C1 segment of cervical spinal cord (tissue), 14 donors: Measurements from ENCODE around the gene SLC25A30.

Experiments used
- DNase-seq, 14 donors: peaks; one replicate each; lab custom pipeline; 2025; lab: John Stamatoyannopoulos, UW

Gene SLC25A30, protein sequence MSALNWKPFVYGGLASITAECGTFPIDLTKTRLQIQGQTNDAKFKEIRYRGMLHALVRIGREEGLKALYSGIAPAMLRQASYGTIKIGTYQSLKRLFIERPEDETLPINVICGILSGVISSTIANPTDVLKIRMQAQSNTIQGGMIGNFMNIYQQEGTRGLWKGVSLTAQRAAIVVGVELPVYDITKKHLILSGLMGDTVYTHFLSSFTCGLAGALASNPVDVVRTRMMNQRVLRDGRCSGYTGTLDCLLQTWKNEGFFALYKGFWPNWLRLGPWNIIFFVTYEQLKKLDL

DNA sequence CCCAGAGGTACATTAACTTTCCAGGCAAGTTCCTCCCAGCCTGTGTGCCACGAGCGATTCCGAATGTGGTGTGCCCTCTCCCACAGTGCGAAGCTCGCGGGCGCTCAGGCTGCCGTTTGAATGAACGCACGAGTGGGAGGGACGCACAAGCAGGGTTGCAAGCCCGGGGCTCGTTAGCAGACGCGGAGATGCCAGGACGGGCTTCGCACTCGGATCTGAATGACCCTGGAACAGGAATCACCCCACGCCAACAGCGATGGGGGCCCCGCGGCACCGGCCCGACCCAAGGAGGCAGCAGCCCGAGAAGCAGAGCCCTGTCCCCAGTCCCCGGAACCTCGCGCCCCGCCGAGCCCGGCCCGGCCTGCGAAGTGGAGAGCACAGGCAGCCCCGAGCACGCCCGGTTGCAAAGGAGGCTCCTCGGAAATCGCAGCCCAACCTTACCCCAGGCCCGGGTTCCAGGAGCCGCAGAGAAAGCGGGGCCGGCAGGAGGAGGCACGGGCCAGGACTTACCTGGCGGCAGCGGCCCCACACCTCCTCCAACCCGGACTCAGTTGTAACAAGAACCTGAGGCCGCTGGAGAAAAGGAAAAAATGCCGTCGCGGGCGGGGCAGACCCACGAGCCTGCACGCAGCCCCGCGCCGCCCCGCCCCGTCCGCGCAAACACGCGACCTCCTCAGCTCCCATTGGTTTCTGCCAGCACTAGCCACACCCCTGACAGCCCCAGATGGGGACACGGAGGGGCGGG, at the start of gene SLC25A30:
SLC25A30 (minus strand) TSS at position 584 of the 745 bp plus-strand sequence. CDS start 6,948 bp downstream, outside the sequence.
- DNase-seq: peak; percentile 23 to 89 (median 78)

DNA sequence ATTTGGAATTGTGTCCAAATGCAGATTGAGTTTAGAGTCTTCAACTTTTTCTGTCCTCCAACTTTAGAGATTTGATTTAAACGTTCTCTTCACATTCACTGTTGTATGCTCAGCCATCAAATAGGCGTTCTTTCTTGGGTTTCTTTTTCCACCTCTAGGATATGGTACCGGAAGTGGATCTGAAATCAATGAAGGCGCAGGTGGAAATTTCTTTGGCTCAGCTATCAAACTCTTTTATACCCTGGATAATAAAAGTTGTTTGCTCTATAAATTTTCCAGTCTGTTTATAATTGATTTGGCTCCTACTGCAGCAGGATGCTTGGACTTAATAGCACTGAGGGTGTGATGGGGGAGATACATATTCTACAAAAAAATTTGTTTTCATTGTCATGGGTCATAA, 48.2 kb upstream of the SLC25A30 start:
- DNase-seq: no peak

DNA sequence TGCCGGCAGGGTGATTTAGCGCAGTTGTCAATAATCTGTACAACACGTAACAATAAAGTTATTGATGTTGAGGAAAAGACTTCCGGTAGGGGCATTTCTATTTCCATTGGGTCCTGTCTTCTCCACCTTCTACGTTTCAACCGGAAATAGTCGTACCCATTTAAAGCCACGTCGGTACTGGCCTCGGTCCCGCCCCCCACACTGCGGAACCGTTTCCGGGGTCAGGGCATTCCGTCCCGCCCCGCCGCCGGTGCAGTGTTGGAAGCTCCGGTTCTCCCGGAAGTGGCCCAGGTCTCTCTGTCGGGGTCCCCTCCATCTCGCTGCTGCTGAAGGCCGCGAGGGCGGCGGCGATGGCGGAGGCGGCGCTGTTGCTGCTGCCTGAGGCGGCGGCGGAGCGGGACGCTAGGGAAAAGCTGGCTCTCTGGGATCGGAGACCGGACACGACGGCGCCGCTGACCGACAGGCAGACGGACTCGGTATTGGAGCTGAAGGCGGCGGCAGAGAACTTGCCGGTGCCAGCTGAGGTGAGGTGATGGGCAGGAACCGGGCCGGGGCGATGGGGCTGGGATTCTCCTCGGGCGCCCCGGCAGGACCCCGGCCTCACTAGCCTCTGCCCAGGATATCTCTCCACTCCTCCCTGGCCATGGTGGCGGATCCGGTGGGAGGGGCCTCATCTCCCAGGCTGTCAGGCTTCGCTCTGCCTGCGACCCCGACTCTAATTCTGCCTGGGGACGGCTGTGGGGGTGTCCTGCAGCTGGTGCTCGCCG, 46.7 kb upstream of the SLC25A30 start, which contains the start of gene COG3:
COG3 (plus strand) TSS at position 253 of the 767 bp plus-strand sequence; CDS start at position 351, 98 bp downstream.
- DNase-seq: peak; percentile 70 to 96 (median 90)

DNA sequence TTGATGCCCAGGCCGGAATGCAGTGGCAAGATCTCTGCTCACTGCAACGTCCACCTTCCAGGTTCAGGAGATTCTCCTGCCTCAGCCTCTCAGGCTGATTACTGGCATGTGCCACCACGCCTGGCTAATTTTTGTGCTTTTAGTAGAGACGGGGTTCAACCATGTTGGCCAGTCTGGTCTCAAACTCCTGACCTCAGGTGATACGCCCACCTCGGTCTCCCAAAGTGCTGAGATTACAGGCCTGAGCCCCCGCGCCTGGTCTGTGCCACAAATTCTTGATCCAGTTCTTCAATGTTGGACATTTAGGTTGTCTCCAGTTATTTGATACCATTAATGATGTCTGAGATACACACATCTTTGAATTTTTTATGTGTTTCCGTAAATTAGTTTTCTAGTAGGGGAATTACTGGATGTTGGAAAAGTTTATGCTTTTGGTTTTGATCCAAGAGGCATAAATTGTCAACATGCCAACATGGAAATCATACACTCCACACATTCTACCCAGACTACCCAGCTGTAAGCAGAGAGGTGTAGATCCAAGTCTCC, 46.0 kb upstream of the SLC25A30 start:
- peak in 1 of 14 donors; percentile 22 for DNase-seq

DNA sequence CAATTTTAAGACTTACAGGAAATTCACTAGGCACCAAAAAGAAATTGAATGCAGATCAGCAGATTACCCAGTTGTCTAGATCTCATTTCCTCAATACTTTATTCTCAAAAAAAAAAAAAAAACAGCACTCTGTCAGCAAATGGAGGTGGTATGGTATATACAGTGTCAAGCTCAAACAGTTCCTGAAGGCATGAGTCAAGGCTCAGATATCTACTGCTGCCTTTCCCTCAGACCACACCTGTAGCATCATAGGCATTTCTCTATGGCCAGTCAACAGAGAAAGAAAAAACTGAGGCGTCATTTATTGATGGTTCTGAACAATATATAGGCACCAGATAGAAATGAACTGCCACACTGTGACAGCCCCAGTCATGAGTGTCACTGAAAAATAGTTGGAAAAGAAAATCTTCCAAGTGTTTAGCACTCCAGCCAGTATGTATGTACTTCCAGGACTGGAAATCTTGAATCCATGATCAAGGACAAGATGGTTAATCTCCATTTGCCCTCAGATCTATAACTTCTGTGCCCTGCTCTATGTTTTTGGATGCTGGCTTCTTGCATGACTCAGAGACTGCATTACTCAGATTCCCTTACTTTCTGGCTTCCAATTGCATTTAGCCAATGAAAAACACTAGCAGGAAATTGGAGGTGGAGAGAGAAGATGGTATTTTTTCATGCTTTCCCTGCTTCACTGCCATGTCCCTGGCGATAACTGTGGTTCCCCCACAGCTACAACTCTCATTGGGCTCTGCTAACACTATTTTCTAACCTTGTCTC, 38.2 kb upstream of the SLC25A30 start:
- no peak for DNase-seq

DNA sequence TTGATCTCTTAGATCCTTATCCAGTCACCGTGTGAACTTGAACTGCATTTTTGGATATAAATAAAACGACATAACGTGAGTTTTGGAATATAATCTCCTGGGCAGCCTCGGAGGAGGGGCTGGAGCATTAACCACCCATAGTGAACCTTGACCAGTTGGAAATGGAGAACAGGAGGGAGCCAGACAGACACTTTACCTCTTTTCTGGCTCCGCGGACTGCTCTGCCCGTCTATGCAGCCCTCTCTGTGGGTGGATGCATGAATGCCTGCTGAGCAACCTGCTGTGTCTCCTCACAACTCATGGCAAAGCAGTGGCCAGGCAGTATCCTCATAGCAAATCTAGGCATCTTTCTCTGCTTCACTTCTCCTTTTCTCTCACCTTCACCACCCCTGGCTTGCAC, 36.0 kb upstream of the SLC25A30 start:
- no peak for DNase-seq

DNA sequence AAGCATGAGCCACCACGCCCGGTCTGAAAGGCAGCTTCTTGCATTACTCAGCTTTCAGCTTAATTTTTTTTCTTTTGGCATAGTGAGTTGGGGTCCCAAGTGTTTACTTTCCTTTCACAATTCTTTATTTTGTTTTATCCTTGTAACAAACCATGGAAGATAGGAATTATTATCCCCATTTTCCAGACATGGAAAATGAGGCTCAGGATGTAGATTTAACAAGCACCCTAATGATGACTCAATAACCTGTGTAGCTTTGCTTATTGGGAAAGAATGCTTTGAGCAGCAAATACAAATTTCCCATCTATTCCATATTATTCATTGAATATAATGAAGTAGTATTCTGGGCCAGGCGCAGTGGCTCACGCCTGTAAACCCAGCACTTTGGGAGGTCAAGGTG, 33.1 kb upstream of the SLC25A30 start:
- DNase-seq: no peak

DNA sequence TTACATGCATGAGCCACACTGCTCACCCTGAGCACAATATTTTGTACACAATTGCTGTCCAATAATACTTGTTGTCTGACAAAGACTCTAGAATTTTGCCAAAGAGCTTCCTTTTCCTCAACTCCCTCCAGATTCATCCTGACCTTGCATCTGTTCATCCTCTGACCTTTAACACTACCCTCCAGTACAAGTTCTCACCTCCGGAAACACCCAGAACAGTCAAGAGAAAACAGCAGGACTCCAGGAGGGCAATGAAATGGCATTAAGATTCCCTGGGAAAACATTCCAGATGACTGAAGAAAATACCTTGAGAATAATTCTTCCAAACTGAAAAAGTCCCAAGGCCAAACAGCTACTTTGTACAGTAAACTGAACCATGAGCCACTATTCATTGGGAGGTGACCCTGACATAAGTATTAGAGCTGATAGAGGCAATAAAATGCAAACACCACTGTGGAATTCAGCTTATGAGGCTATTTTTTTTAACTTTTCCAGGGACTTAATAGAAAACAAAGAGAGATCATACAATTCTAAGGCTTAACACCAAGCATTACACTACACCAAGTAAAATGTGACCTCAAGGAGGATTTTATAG, 30.9 kb upstream of the SLC25A30 start:
- no peak for DNase-seq

DNA sequence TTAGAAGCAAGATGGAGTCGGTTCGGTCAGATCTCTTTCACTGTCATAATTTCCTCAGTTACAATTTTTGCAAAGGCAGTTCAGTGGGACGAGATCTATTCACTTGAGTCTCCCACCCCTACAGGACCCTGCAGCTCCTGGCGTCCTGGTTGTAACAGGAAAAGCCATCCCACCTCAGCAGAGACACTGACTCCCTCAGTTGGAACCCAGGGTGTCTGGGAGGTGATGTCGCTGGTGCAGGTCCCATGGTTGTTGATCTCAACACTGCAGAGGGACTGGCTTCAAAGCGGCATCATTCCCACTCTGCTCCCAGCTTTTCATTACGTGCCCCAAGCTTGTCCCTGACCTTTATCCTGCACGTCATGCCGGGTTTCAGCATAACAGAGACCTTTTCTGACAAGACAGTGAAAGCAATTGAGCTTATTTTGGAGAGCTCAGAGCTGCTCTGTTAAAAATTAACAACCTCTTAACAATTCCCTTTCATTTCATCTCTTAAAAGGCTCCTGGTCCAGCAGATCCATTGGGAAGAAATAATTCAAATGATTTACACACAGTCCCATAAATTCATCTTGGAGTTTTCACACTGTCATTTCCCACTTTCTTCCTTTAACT, 29.0 kb upstream of the SLC25A30 start:
- DNase-seq: no peak

DNA sequence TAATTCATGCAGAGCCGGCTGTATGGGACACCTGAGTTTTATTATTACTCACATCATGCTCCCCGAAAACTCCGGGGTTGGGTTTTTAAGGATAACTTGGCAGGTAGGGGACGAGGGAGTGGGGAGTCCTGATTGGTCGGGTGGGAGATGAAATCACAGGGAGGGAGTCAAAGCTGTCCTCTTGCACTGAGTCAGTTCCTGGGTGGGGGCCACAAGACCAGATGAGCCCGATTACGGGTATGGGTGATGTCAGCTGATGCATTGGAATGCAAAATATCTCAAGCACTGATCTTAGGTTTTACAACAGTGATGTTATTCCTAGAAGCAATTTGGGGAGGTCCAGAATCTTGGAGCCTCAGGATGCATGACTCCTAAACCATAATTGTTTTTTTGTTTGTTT, 28.0 kb upstream of the SLC25A30 start:
- DNase-seq: no peak

DNA sequence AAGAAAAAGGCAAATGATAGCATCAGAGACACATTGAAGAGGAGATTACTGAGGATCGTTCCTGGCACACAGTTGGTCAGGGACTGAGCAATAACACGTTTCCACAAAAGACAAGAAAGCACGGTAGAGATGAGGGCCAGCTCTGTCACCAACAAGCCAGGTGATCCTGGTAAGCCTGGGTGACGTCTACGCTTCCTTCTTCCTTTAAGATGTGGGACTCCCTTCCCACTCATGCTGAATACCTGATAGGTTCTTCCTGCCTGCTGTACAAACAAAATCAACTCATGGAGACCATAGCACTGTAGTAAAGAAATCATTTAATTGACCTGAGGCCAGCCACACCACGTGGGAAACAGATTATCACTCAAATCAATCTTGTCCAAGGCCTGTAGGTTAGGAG, 26.9 kb upstream of the SLC25A30 start:
- no peak for DNase-seq

DNA sequence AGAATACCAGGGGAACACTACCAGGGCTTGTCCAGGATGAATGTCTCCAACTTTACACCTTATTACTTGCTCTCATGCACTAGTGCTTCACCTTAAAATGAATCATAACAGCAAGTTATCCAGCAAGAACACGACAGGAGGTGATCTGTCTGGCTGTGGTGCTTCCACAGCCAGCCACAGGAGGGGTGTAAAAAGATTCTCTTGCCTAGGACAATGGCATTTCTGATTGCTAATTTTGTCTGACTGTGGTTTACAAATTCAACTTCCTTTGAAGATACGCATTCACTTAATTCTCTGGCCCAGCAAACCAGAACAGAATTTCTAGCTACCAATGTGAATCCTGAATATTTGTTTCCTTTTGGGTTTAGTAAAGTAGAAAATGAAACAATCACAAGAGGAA, 23.5 kb upstream of the SLC25A30 start:
- DNase-seq: no peak

DNA sequence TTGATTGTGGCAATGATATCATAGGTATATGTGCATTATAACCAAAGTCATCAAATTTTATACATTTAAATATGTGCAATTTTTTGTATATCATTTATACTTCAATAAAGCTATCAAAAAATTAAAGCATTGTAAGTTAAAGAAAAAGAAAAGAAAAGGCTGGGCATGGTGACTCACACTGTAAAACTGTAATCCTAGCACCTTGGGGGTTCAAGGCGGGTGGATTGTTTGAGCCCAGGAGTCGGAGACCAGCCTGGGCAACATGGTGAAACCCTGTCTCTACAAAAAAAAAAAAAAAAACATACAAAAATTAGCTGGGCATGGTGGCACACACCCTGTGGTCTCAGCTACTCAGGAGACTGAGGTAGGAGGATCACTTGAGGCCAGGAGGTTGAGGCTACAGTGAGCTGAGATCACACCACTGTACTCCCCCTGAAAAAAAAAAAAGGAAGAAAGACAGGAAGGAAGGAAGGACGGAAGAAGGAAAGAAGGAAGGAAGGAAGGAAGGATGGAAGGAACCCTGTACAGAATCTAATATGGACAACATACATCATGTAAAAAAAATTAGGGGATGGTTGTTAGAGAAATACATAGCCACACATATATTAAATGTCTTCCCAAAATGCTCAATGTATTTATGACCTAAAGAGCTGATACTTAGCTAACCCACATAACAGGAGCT, 21.7 kb upstream of the SLC25A30 start:
- no peak for DNase-seq

DNA sequence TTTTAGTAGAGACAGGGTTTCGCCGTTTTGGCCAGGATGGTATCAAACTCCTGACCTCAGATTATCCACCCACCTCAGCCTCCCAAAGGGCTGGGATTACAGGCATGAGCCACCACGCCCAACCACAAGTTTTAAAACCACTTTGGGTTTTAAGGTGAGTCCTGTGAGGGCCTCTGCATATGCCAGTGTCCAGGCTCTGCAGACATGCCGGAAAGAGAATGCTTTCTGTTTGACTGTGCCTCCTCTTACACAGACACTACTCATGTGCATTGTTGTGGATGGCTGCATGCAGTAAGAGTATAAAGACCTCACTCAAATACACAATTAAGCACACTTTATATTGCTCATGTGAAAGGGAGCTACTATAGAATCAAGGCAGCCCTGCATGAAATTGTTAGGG, 20.8 kb upstream of the SLC25A30 start:
- DNase-seq: no peak

DNA sequence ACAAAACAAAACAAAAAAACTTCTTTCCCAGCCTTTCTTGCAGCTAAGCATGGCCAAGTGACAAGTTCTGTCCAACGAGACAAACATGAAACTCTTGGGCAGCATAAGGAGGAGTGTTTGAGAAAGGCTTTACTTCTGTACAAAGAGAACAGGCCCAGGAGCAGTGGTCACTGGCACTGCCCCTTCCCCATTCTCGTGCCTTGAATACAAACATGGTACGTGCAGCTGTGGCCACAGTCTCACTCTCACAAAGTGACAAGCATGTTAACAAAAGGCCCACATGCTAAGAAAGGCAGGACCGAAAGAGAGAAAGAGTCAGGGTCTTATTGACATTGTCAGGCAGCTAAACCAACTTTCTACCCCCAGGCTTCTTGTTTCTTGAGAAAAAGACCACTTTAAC, 19.8 kb upstream of the SLC25A30 start:
- no peak for DNase-seq

DNA sequence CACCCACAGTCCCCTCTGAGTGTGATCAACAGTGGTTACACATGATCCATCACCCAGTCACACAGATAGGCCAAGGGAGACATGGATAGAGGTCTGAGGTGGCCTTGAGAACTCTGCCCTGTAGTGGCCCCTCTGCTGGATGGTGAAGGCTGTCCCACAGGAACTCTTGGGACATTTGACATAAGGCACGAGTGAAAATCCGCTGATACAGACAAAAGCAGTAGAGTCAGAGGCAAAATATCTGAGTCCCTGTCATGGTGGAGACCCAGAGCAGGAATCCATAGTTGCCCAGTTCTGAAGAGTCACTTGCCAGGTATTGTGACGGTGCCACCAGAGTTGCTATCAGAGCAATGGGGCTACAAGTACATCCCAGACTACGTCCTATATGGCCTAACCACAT, 18.8 kb upstream of the SLC25A30 start:
- DNase-seq: no peak

DNA sequence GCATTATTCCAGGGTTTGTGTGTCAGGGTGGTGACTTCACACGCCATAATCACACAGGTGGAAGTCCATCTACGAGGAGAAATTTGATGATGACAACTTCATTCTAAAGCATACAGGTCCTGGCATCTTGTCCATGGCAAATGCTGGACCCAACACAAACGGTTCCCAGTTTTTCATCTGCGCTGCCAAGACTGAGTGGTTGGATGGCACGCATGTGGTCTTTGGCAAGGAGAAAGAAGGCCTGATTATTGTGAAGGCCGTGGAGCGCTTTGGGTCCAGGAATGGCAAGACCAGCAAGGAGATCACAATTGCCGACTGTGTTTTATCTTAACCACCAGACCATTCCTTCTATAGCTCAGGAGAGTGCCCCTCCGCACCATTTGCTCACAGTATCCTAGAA, 18.2 kb upstream of the SLC25A30 start:
- no peak for DNase-seq

DNA sequence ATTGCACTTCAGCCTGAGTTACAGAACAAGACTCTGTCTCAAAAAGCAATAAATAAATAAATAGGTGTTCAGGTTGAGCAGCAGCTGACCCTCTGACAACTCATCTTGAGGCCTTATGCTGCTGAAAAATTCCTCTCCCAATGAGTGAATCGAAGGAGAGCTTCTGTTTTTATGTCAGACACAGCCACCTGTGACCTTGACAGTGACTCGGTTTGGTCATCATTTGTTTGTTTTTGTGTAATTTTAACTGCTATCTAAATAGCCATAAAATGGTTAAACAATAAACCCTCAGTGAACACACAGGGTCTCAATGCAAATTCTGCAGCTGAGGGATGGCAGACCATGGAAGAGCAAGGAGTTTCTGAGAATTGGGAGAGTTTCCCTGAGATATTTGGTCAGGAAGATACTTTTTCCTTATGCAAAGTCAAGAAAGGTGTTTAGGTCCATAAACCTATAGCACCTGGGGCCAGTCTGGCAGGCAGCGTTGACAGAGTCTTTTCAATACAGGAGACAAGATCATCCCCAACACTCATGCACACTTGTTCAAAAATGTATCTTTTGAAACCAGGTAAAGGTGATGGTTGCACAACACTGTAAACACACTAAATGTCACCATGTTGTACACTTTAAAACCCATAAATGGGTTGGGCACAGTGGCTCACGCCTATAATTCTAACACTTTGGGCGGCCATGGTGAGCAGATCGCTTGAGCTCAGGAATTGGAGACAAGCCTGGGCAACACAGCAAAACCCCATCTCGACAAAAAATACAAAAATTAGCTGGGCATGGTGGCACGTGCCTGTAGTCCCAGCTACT, 16.6 kb upstream of the SLC25A30 start:
- DNase-seq: no peak

DNA sequence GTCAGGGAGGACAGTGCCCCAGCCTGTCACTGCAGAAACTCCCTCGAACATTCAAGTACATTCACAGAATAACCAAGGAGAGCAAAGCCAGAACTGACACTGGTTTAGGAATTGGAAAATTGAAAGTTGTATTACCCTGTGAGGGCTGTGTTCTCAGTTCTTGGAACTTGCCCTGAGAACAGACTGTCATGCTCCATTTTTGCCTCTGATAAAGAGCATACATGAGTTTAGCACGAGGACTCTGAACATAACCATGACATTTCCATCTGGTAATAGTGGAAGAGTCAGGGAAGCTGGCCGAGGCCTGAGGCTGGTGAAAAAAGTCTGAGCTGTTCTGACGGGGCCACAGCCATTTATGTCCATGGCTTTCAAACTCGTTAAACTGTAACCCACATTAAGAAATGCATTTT, 15.2 kb upstream of the SLC25A30 start:
- no peak for DNase-seq
